PFSK-1 (cell line): ENCODE results near the gene SAFB.

ENCODE experiments used
- FOXP2 ChIP-seq: optimal IDR thresholded peaks from 2 replicates; pipeline ENCODE3; 2011; ENCODE audit warnings: borderline replicate concordance, control low read depth, inconsistent platforms; ENCODE audit not compliant: insufficient read depth; ENCODE audit errors: extremely low read length, extremely low read depth
- POLR2AphosphoS5 ChIP-seq: IDR thresholded peaks from 2 replicates; pipeline ENCODE4 v1.6.1; 2012; ENCODE audit warnings: low read depth, mild to moderate bottlenecking, control low read depth, low read length, moderate library complexity
- REST ChIP-seq, 2 experiments: IDR thresholded peaks; 2 replicates each; pipeline versions ENCODE4 v1.6.1 to v1.8.0; 2011 to 2012; ENCODE audit warnings: low read depth in 2 of 2, low read length in 2 of 2, control low read depth in 1 of 2, inconsistent platforms in 1 of 2, mild to moderate bottlenecking in 1 of 2, moderate library complexity in 1 of 2; ENCODE audit not compliant: insufficient read depth in 1 of 2
- SIN3A ChIP-seq: IDR thresholded peaks from 2 replicates; pipeline ENCODE4 v1.6.1; 2012; ENCODE audit warnings: mild to moderate bottlenecking, low read length, moderate library complexity, borderline replicate concordance; ENCODE audit not compliant: insufficient read depth
- TAF1 ChIP-seq: IDR thresholded peaks from 2 replicates; pipeline ENCODE4 v1.6.1; 2012; ENCODE audit warnings: low read length, control low read depth, borderline replicate concordance; ENCODE audit not compliant: insufficient read depth

SAFB gene

GRCh38 chr19:5695649-5696195 is 72.8 kb downstream of the SAFB start:
- TF ChIP-seq FOXP2 (no peak), REST (IDR thresholded peaks at IDR 0.05; ENCODE audit: insufficient read depth in 1 of 2, low read depth in 2 of 2, low read length in 2 of 2) (no peak)

- TF ChIP-seq POLR2AphosphoS5 (no peak), FOXP2 (no peak), TAF1 (no peak), REST (IDR thresholded peaks at IDR 0.05; ENCODE audit: insufficient read depth in 1 of 2, low read depth in 2 of 2, low read length in 2 of 2) (no peak), SIN3A (no peak)
These were observed 73.5 kb downstream of the SAFB start for GRCh38 chr19:5696196-5697021.

GRCh38 chr19:5697022-5697889 is 74.4 kb downstream of the SAFB start:
- peak; percentile 48 for TF ChIP-seq POLR2AphosphoS5
- no peak for TF ChIP-seq TAF1

- TF ChIP-seq POLR2AphosphoS5 (peak; percentile 2; the same call in 1 of the 2 replicates), REST (IDR thresholded peaks at IDR 0.05; ENCODE audit: insufficient read depth in 1 of 2, low read depth in 2 of 2, low read length in 2 of 2) (no peak)
These were observed 75.2 kb downstream of the SAFB start for GRCh38 chr19:5697890-5698634.

GRCh38 chr19:5698635-5699422 is 75.9 kb downstream of the SAFB start:
- TF ChIP-seq POLR2AphosphoS5 (peak; percentile 35; the same call in 1 of the 2 replicates), REST (IDR thresholded peaks at IDR 0.05; ENCODE audit: insufficient read depth in 1 of 2, low read depth in 2 of 2, low read length in 2 of 2) (no peak), FOXP2 (no peak)
